GM12878 (cell line): ENCODE results near the gene CCDC177. TPM values are rescaled to one million over a fixed set of nuclear protein-coding genes. Genes with fewer than 3 reads are reported as not detected.

Experiments used
- BHLHE40 ChIP-seq, 2 experiments: fragments of 450-650 bp in 1 of 2; IDR thresholded peaks; 2 replicates each; pipeline ENCODE4 v1.6.1; 2011 to 2017; ENCODE audit warnings: low read depth in 2 of 2, borderline replicate concordance in 1 of 2, improper control_type of control experiment in 1 of 2, low read length in 1 of 2, mild to moderate bottlenecking in 1 of 2
- BMI1 ChIP-seq: fragments of 450-650 bp; IDR thresholded peaks from 2 replicates; pipeline ENCODE4 v1.6.1; 2016; ENCODE audit warnings: mild to moderate bottlenecking, moderate library complexity, borderline replicate concordance
- CEBPB ChIP-seq, 2 experiments: fragments of 150-350 bp in 1 of 2; IDR thresholded peaks; 2 replicates each; pipeline ENCODE4 v1.6.1; 2012 to 2014; ENCODE audit warnings: low read depth in 2 of 2, low read length in 2 of 2, borderline replicate concordance in 1 of 2, inconsistent platforms in 1 of 2
- EZH2 ChIP-seq: IDR thresholded peaks from 2 replicates; pipeline ENCODE4 v1.6.1; 2012; ENCODE audit warnings: low read depth, mild to moderate bottlenecking, control low read depth, inconsistent platforms, low read length, borderline replicate concordance; ENCODE audit not compliant: control insufficient read depth
- HCFC1 ChIP-seq: fragments of 150-350 bp; IDR thresholded peaks from 2 replicates; pipeline ENCODE4 v1.6.1; 2014; ENCODE audit warnings: low read length
- NR2C1 ChIP-seq: fragments of 450-650 bp; IDR thresholded peaks from 2 replicates; pipeline ENCODE4 v1.6.1; 2017; ENCODE audit warnings: antibody characterized with exemption, mild to moderate bottlenecking, moderate library complexity
- NR2F1 ChIP-seq: fragments of 450-650 bp; conservative IDR thresholded peaks from 2 replicates; pipeline ENCODE4 v1.6.1; 2017; ENCODE audit warnings: mild to moderate bottlenecking
- SIN3A ChIP-seq: IDR thresholded peaks from 2 replicates; pipeline ENCODE4 v1.6.1; 2012; ENCODE audit warnings: low read depth, low read length, improper control_type of control experiment
- SRF ChIP-seq, 2 experiments: IDR thresholded peaks; 2 replicates each; pipeline ENCODE4 v1.6.1; 2011; ENCODE audit warnings: low read depth in 2 of 2, low read length in 2 of 2, mild to moderate bottlenecking in 1 of 2, moderate library complexity in 1 of 2
- TCF12 ChIP-seq: IDR thresholded peaks from 2 replicates; pipeline ENCODE4 v1.6.1; 2011; ENCODE audit warnings: low read depth, mild to moderate bottlenecking, low read length
- polyA plus RNA-seq, 11 experiments: library from polyadenylated mRNA; depleted of rRNA in 4 of 11; unstranded in 6 of 11; stranded (reverse) in 5 of 11; fragments of >200 nt; fragmentation: Nextera tagmentation in 4 of 11; fragmentation: Illumina TruSeq in 1 of 11; extraction: Ambion mirVana in 4 of 11; extraction: Trizol in 1 of 11; gene quantifications; 1 replicate in 1 of 11; 2 replicates in 10 of 11; pipeline versions ENCODE4 v1.2.1 to v1.2.3, GENCODE V29; 2011 to 2016; ENCODE audit warnings: inconsistent platforms in 2 of 11, missing spikeins in 2 of 11, low read depth in 1 of 11
- total RNA-seq, 4 experiments: library from RNA; depleted of rRNA in 3 of 4; stranded (reverse); fragments of >200 nt in 3 of 4; fragmentation: Illumina TruSeq in 1 of 4; extraction: Trizol in 1 of 4; gene quantifications; 2 replicates each; pipeline versions ENCODE4 v1.2.1 to v1.2.3, GENCODE V29; 2013 to 2021
- TF ChIP-seq, protein P1 (sequence below): fragments of 450-650 bp; IDR thresholded peaks from 2 replicates; pipeline ENCODE4 v1.6.1; 2017; ENCODE audit warnings: low read depth, mild to moderate bottlenecking, moderate library complexity

Gene CCDC177
- total and polyA plus RNA-seq, 10 of the 15 experiments (the other 5 are each of a cell fraction or from before 2014, with no cell fraction given): not detected

DNA sequence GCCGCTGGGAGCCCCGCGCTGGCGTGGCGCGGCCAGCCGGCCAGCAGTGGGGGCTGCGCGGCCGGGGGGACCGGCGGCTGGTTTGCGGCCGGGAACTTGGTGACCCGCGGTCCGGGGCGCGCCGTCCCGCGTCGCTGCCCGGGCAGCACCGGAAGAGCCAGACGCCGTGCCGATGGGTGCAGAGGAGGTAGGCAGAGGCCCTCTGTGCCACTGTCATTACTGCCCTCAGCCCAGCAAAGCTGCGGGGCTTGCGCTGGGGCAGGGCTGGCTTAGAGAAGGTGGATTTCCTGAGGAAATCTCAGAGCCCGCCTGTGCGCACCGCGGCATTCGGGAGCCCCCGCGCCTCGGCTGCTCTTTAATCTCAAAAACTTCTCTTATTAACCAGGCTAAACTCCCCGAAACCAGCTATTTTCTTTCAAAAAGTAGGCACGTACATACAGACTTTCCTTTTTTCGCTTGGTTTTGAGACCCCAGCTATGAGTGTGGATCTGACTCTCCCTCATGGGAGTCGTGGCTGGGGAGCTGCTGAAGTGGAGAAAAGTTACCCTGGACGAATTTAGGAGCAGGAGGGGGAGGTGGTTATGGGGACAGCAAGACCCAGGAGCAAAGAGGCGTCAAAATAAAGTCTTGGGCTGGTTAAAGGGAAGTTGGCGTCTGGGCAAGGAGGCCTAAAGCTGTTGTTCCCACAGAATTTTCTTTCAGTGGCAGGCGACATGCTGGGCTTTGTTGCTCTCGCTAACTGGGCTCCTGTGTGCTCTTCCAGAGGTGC lies 37.5 kb upstream of the CCDC177 start (continued):
- no peak; the same call in 1 of the 2 replicates for TF ChIP-seq NR2C1
- TF ChIP-seq TCF12: no peak
- TF ChIP-seq BMI1: no peak
- TF ChIP-seq HCFC1: no peak
- 0 out of 2 replicates have a peak, but pooled peaks have one; percentile 23 for TF ChIP-seq EZH2
- TF ChIP-seq SIN3A: peak; percentile 8; the same call in 1 of the 2 replicates
- TF ChIP-seq, protein P1, sequence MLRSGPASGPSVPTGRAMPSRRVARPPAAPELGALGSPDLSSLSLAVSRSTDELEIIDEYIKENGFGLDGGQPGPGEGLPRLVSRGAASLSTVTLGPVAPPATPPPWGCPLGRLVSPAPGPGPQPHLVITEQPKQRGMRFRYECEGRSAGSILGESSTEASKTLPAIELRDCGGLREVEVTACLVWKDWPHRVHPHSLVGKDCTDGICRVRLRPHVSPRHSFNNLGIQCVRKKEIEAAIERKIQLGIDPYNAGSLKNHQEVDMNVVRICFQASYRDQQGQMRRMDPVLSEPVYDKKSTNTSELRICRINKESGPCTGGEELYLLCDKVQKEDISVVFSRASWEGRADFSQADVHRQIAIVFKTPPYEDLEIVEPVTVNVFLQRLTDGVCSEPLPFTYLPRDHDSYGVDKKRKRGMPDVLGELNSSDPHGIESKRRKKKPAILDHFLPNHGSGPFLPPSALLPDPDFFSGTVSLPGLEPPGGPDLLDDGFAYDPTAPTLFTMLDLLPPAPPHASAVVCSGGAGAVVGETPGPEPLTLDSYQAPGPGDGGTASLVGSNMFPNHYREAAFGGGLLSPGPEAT: no peak
- TF ChIP-seq BHLHE40 (IDR thresholded peaks at IDR 0.05; ENCODE audit: borderline replicate concordance in 1 of 2, low read depth in 2 of 2, low read length in 1 of 2): peak in 1 of 2 experiments; percentile 43; a peak in 1 of 4 replicates
- no peak for TF ChIP-seq SRF (IDR thresholded peaks at IDR 0.05; ENCODE audit: low read depth in 2 of 2, low read length in 2 of 2)
- TF ChIP-seq CEBPB (IDR thresholded peaks at IDR 0.05; ENCODE audit: borderline replicate concordance in 1 of 2, low read depth in 2 of 2, low read length in 2 of 2): no peak
- peak; percentile 70 for TF ChIP-seq NR2F1
